Measurements from ENCODE around the gene MBD6. TPM values are rescaled to one million over a fixed set of nuclear protein-coding genes. Genes with fewer than 3 reads are reported as not detected.

The MBD6 gene
- total RNA-seq, 1 experiment from 2014 or later: 78.4 TPM

- no peaks in the 10 kb centered on the region for H3K27me3 ChIP-seq (ENCODE audit: insufficient read depth, low read depth)
- no peak for TF ChIP-seq EZH2 (IDR thresholded peaks at IDR 0.05; ENCODE audit: low read depth)
- TF ChIP-seq, protein P1, sequence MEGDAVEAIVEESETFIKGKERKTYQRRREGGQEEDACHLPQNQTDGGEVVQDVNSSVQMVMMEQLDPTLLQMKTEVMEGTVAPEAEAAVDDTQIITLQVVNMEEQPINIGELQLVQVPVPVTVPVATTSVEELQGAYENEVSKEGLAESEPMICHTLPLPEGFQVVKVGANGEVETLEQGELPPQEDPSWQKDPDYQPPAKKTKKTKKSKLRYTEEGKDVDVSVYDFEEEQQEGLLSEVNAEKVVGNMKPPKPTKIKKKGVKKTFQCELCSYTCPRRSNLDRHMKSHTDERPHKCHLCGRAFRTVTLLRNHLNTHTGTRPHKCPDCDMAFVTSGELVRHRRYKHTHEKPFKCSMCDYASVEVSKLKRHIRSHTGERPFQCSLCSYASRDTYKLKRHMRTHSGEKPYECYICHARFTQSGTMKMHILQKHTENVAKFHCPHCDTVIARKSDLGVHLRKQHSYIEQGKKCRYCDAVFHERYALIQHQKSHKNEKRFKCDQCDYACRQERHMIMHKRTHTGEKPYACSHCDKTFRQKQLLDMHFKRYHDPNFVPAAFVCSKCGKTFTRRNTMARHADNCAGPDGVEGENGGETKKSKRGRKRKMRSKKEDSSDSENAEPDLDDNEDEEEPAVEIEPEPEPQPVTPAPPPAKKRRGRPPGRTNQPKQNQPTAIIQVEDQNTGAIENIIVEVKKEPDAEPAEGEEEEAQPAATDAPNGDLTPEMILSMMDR (conservative IDR thresholded peaks at IDR 0.05): no peak
- peaks cover 29% of the 10 kb centered on the region for H3K79me2 ChIP-seq (ENCODE audit: low read depth)
- peak overlapping the region; percentile 88 for H2AFZ ChIP-seq
- H3K36me3 ChIP-seq (ENCODE audit: low read depth): peaks cover 7% of the 10 kb centered on the region
- peaks cover 13% of the 10 kb centered on the region; the same call in 1 of the 2 replicates for H3F3A ChIP-seq (ENCODE audit: insufficient read depth, low read depth)
- H3K4me1 ChIP-seq (replicated peaks; ENCODE audit: insufficient read depth): peaks cover 9% of the 10 kb centered on the region
- intact Hi-C loops (cut with micrococcal nuclease; ENCODE audit: unreplicated experiment): loop anchor here (2.0 kb wide), 2 partner anchors 23 to 45 kb away; partner anchors contain the start of genes MBD6 and PIP4K2C
- no peak for DNase-seq
- H3K4me2 ChIP-seq: peak overlapping the region; percentile 76
- CTCF ChIA-PET: interaction anchor here (0.7 kb wide), 1 partner anchor 1720 kb away, joined by 11 read pairs; no protein-coding TSS in a partner anchor
- POLR2A ChIA-PET (ENCODE audit: unreplicated experiment): no interaction called here
- H3K27ac ChIP-seq: peak overlapping the region; percentile 45
- no peaks in the 10 kb centered on the region for H3K9me3 ChIP-seq (ENCODE audit: insufficient read depth, low read depth)
- peaks cover 10% of the 10 kb centered on the region; the same call in 1 of the 2 replicates for H4K20me1 ChIP-seq (ENCODE audit: insufficient read depth)
- no peaks in the 10 kb centered on the region for H3K9me2 ChIP-seq (ENCODE audit: insufficient read depth)
- TSS peak; percentile 37 for BruUV-seq (replicated peaks)
- peak overlapping the region; percentile 59 for H3K4me3 ChIP-seq
These were observed 23.3 kb downstream of the MBD6 start for GRCh38 chr12:57545809-57546437.

DNA sequence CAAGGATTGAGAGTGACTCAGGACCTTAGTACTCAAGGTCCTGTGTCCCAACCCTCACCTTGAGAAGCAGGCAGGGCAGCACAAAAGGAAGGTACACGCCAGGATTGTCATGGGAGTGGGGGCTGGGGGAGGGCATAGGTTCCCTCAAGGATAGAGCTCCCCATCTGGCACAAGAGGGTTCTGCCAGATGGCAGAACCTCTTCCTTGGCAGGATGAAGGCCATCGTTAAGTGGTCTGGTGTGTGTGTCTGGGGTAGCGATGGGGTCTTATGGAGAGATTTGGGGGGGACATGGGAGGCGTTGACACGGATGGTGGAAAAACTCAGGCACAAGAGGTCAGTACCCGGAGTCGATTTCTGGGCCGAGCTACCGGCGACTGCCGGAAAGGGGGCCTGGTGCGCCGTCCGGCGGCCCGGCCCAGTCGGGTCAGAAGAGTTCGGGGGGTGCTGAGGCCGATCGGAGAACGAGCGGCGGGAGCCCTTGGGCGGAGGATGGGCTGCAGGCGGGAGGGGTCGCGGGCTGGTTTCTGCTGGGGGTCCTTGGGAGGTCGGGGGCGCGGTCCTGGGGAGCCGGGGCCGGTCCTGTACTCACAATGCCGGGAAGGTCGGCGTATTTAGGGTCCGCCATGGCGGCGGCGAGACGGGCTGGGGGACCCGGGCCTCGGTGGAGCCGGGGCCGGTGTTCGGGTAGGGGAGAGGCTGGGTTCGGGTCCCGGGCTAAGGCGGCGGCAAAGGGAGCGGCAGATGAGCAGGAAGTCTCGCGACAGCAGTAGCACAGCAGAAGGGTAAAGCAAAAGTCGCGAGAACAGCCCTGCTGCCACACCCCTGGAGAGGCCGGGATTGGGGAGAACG is 24.0 kb downstream of the MBD6 start, which contains the start of gene DCTN2:
Gene DCTN2, minus strand, starts transcription at position 755 of the 850 bp plus-strand sequence. Its CDS starts 129 bp downstream, at position 626.
- peak within 1 kb of the TSS; percentile 76 for H3K4me2 ChIP-seq
- intact Hi-C loops (cut with micrococcal nuclease; ENCODE audit: unreplicated experiment): loop anchor here (2.0 kb wide), 2 partner anchors 24 to 44 kb away; partner anchors contain the start of genes MBD6 and PIP4K2C
- ChIA-PET CTCF (interaction anchor here (0.7 kb wide), 1 partner anchor 1721 kb away, joined by 11 read pairs; no protein-coding TSS in a partner anchor), POLR2A (ENCODE audit: unreplicated experiment) (interaction anchor here (0.6 to 0.7 kb wide), 4 partner anchors 45 to 233 kb away, joined by 3 to 7 read pairs (median 5); partner anchors contain the start of gene PIP4K2C)
- H3K9me3 ChIP-seq (ENCODE audit: insufficient read depth, low read depth): no peaks in the 10 kb centered on the region
- BruUV-seq (replicated peaks): no TSS peak
- H3K9me2 ChIP-seq (ENCODE audit: insufficient read depth): no peaks in the 10 kb centered on the region
- peaks cover 13% of the 10 kb centered on the region; the same call in 1 of the 2 replicates for H3F3A ChIP-seq (ENCODE audit: insufficient read depth, low read depth)
- peaks cover 9% of the 10 kb centered on the region for H3K4me1 ChIP-seq (replicated peaks; ENCODE audit: insufficient read depth)
- H2AFZ ChIP-seq: peak within 1 kb of the TSS; percentile 88
- H4K20me1 ChIP-seq (ENCODE audit: insufficient read depth): peaks cover 10% of the 10 kb centered on the region; the same call in 1 of the 2 replicates
- peak within 1 kb of the TSS; percentile 45 for H3K27ac ChIP-seq
- DNase-seq: peak; percentile 89 to 93
- TF ChIP-seq EZH2 (IDR thresholded peaks at IDR 0.05; ENCODE audit: low read depth): no peak
- TF ChIP-seq, protein P1 (conservative IDR thresholded peaks at IDR 0.05): no peak; the same call in 1 of the 2 replicates
- H3K79me2 ChIP-seq (ENCODE audit: low read depth): peaks cover 29% of the 10 kb centered on the region
- no peaks in the 10 kb centered on the region for H3K27me3 ChIP-seq (ENCODE audit: insufficient read depth, low read depth)
- H3K4me3 ChIP-seq: peak within 1 kb of the TSS; percentile 59
- H3K36me3 ChIP-seq (ENCODE audit: low read depth): peaks cover 7% of the 10 kb centered on the region
